Activated CD4-positive, alpha-beta T cell treated with anti-CD3 and anti-CD28 coated beads, Interleukin-2, amount 10 ng/mL, durations not matched to agents 24 days and 14 days (primary cell): ENCODE measurements around the gene NEMF. TPM values are rescaled to one million over a fixed set of nuclear protein-coding genes. Genes with fewer than 3 reads are reported as not detected.
A peak's percentile ranks its signal among the peaks of the same experiment; 100 is the strongest.
"Not testable (repeated sequence)": the region's sequence is repeated elsewhere in the genome, so short reads cannot be mapped to it uniquely, and the experiment has no call there.

Experiments used
- DNase-seq: peaks from one replicate; pipeline ENCODE4 v3.0.0; 2022
- H3K27ac Mint-ChIP-seq: one replicate; pipeline ENCODE4 v1.8.0; 2022; ENCODE audit warnings: mild to moderate bottlenecking, mixed read lengths
- H3K27me3 Mint-ChIP-seq: one replicate; pipeline ENCODE4 v1.8.0; 2022; ENCODE audit warnings: mixed read lengths
- H3K36me3 Mint-ChIP-seq: one replicate; pipeline ENCODE4 v1.8.0; 2022; ENCODE audit warnings: low read depth, mild to moderate bottlenecking, mixed read lengths
- H3K4me1 Mint-ChIP-seq: one replicate; pipeline ENCODE4 v1.8.0; 2021; ENCODE audit warnings: mixed read lengths
- H3K4me3 Mint-ChIP-seq: one replicate; pipeline ENCODE4 v1.8.0; 2022; ENCODE audit warnings: mild to moderate bottlenecking, moderate library complexity, mixed read lengths
- H3K9me3 Mint-ChIP-seq: one replicate; pipeline ENCODE4 v1.8.0; 2021; ENCODE audit warnings: mixed read lengths
- intact Hi-C: fragments of 100-400 bp; cut with micrococcal nuclease; formaldehyde crosslinking; loops from one replicate; pipeline ENCODE4 v1.15.1; 2023
- total RNA-seq: library from RNA; stranded (reverse); gene quantifications from 2 replicates; pipeline ENCODE4 v1.2.3, GENCODE V29; 2022

Gene NEMF
- total RNA-seq, 1 donor from 2014 or later = 75.4 TPM

- peak within 1 kb of the TSS; percentile 100 for H3K27ac Mint-ChIP-seq
- H3K36me3 Mint-ChIP-seq = peaks cover 51% of the 10 kb centered on the region
- H3K4me1 Mint-ChIP-seq = peaks cover 21% of the 10 kb centered on the region
- intact Hi-C loops = loop anchor here (1.0 to 2.0 kb wide), 8 partner anchors 24 to 338 kb away; partner anchors contain the start of gene SOS2
- H3K9me3 Mint-ChIP-seq = no peaks in the 10 kb centered on the region
- DNase-seq = peak; percentile 99
- H3K4me3 Mint-ChIP-seq = peak within 1 kb of the TSS; percentile 96
- H3K27me3 Mint-ChIP-seq = no peaks in the 10 kb centered on the region
Observed at GRCh38 chr14:49892636-49893308, 40.2 kb upstream of the NEMF start, which contains the start of gene ARF6. Gene ARF6, plus strand, starts transcription at chr14:49893082. Its CDS starts 655 bp downstream, at chr14:49893737.

- H3K27ac Mint-ChIP-seq = peak overlapping the region; percentile 100
- H3K27me3 Mint-ChIP-seq = no peaks in the 10 kb centered on the region
- H3K4me3 Mint-ChIP-seq = peak overlapping the region; percentile 96
- H3K9me3 Mint-ChIP-seq = no peaks in the 10 kb centered on the region
- intact Hi-C loops = loop anchor here (1.0 to 2.0 kb wide), 7 partner anchors 24 to 339 kb away; partner anchors contain the start of gene SOS2
- peaks cover 22% of the 10 kb centered on the region for H3K4me1 Mint-ChIP-seq
- peaks cover 50% of the 10 kb centered on the region for H3K36me3 Mint-ChIP-seq
- peak; percentile 87 for DNase-seq
Observed at GRCh38 chr14:49892301-49892635, 39.7 kb upstream of the NEMF start.

GRCh38 chr14:49888293-49888692 lies 35.7 kb upstream of the NEMF start:
- Mint-ChIP-seq H3K9me3 (no peaks in the 10 kb centered on the region), H3K4me1 (peaks cover 23% of the 10 kb centered on the region), H3K36me3 (peaks cover 15% of the 10 kb centered on the region), H3K4me3 (no peak overlapping the region), H3K27me3 (no peaks in the 10 kb centered on the region), H3K27ac (no peak overlapping the region)
- intact Hi-C loops = no loop called here
- DNase-seq = no peak

GRCh38 chr14:49886523-49886922 lies 33.9 kb upstream of the NEMF start:
- H3K4me3 Mint-ChIP-seq = no peak overlapping the region
- intact Hi-C loops = no loop called here
- peaks cover 6% of the 10 kb centered on the region for H3K36me3 Mint-ChIP-seq
- H3K27me3 Mint-ChIP-seq = no peaks in the 10 kb centered on the region
- DNase-seq = no peak
- H3K4me1 Mint-ChIP-seq = peaks cover 19% of the 10 kb centered on the region
- H3K27ac Mint-ChIP-seq = no peak overlapping the region
- H3K9me3 Mint-ChIP-seq = no peaks in the 10 kb centered on the region

GRCh38 chr14:49882826-49883694 lies 30.5 kb upstream of the NEMF start:
- Mint-ChIP-seq H3K36me3 (no peaks in the 10 kb centered on the region), H3K27me3 (no peaks in the 10 kb centered on the region), H3K4me3 (no peak overlapping the region), H3K9me3 (no peaks in the 10 kb centered on the region), H3K27ac (no peak overlapping the region), H3K4me1 (peaks cover 31% of the 10 kb centered on the region)
- intact Hi-C loops = no loop called here
- no peak for DNase-seq

- Mint-ChIP-seq H3K27ac (no peak overlapping the region), H3K27me3 (no peaks in the 10 kb centered on the region)
Observed at GRCh38 chr14:49881350-49882001, 28.9 kb upstream of the NEMF start.

GRCh38 chr14:49880267-49881064 lies 27.9 kb upstream of the NEMF start:
- no peak overlapping the region for H3K4me3 Mint-ChIP-seq
- intact Hi-C loops = no loop called here
- no peak for DNase-seq
- H3K4me1 Mint-ChIP-seq = peaks cover 25% of the 10 kb centered on the region
- H3K9me3 Mint-ChIP-seq = no peaks in the 10 kb centered on the region
- H3K27me3 Mint-ChIP-seq = no peaks in the 10 kb centered on the region
- H3K27ac Mint-ChIP-seq = peak overlapping the region; percentile 76
- H3K36me3 Mint-ChIP-seq = no peaks in the 10 kb centered on the region

More at GRCh38 chr14:49881350-49882001, 28.9 kb upstream of the NEMF start:
- H3K36me3 Mint-ChIP-seq = no peaks in the 10 kb centered on the region
- intact Hi-C loops = no loop called here
- H3K9me3 Mint-ChIP-seq = no peaks in the 10 kb centered on the region
- no peak for DNase-seq
- peaks cover 28% of the 10 kb centered on the region for H3K4me1 Mint-ChIP-seq
- no peak overlapping the region for H3K4me3 Mint-ChIP-seq

GRCh38 chr14:49879646-49880204 lies 27.1 kb upstream of the NEMF start:
- no peaks in the 10 kb centered on the region for H3K27me3 Mint-ChIP-seq
- H3K36me3 Mint-ChIP-seq = no peaks in the 10 kb centered on the region
- DNase-seq = peak; percentile 87
- intact Hi-C loops = loop anchor here (1.0 kb wide), 1 partner anchor 11 kb away; no protein-coding TSS in a partner anchor
- H3K4me3 Mint-ChIP-seq = no peak overlapping the region
- H3K4me1 Mint-ChIP-seq = peaks cover 25% of the 10 kb centered on the region
- H3K9me3 Mint-ChIP-seq = no peaks in the 10 kb centered on the region
- peak overlapping the region; percentile 66 for H3K27ac Mint-ChIP-seq

- no peak for DNase-seq
- Mint-ChIP-seq H3K27ac (no peak overlapping the region), H3K27me3 (no peaks in the 10 kb centered on the region), H3K36me3 (no peaks in the 10 kb centered on the region), H3K9me3 (no peaks in the 10 kb centered on the region), H3K4me3 (no peak overlapping the region), H3K4me1 (peaks cover 17% of the 10 kb centered on the region)
- intact Hi-C loops = no loop called here
Observed at GRCh38 chr14:49876563-49877127, 24.1 kb upstream of the NEMF start.

GRCh38 chr14:49875640-49876198 lies 23.1 kb upstream of the NEMF start:
- intact Hi-C loops = no loop called here
- Mint-ChIP-seq H3K4me1 (peaks cover 16% of the 10 kb centered on the region), H3K36me3 (no peaks in the 10 kb centered on the region), H3K27me3 (no peaks in the 10 kb centered on the region), H3K9me3 (no peaks in the 10 kb centered on the region), H3K27ac (no peak overlapping the region), H3K4me3 (no peak overlapping the region)
- DNase-seq = no peak

- DNase-seq, H3K9me3 Mint-ChIP-seq, H3K36me3 Mint-ChIP-seq, H3K4me3 Mint-ChIP-seq, intact Hi-C loops, H3K27me3 Mint-ChIP-seq, H3K27ac Mint-ChIP-seq: not testable (repeated sequence)
- peaks cover 14% of the 10 kb centered on the region for H3K4me1 Mint-ChIP-seq
Observed at GRCh38 chr14:49873548-49873947, 21.0 kb upstream of the NEMF start.

- H3K27ac Mint-ChIP-seq = no peak overlapping the region
- H3K9me3 Mint-ChIP-seq = no peaks in the 10 kb centered on the region
- no peak for DNase-seq
- H3K4me3 Mint-ChIP-seq = no peak overlapping the region
- intact Hi-C loops = no loop called here
- H3K36me3 Mint-ChIP-seq = peaks cover 2% of the 10 kb centered on the region
- H3K4me1 Mint-ChIP-seq = peaks cover 23% of the 10 kb centered on the region
- H3K27me3 Mint-ChIP-seq = no peaks in the 10 kb centered on the region
Observed at GRCh38 chr14:49870908-49871307, 18.3 kb upstream of the NEMF start.
